ENCODE results near the gene IFI44.

- TF ChIP-seq CTCF (IDR thresholded peaks at IDR 0.05): peak; percentile 73 to 95 (median 84)
- no peak for TF ChIP-seq POLR2A (IDR thresholded peaks at IDR 0.05)
Observed at GRCh38 chr1:78676347-78676982, 26.8 kb downstream of the IFI44 start.

Data from adrenal gland (tissue), 5 donors.